Measurements from ENCODE around the gene WNT9A. TPM values are rescaled to one million over a fixed set of nuclear protein-coding genes. Genes with fewer than 3 reads are reported as not detected.
"Not testable (repeated sequence)": the region's sequence is repeated elsewhere in the genome, so short reads cannot be mapped to it uniquely, and the experiment has no call there.

Gene WNT9A
- total RNA-seq (10 to 100 TPM in 3 of 4 donors, 1 to 10 TPM in 1; 7.6 to 49.7 (median 23.1) TPM), polyA plus RNA-seq (10 to 100 TPM in 2 of 3 donors, 1 to 10 TPM in 1; 7.9 to 25.8 (median 18.1) TPM)
- long read RNA-seq, donor 1, partial matches to known transcripts: 0 of 5 reads
- long read RNA-seq, donor 1, other reads (novel, unspliced or antisense): 1 of 5 reads
- long read RNA-seq, donor 2, transcript WNT9A-201 (4 exons, 3,971 nt): major isoform, 13 of 19 reads
- long read RNA-seq, donor 2, partial matches to known transcripts: 0 of 19 reads
- long read RNA-seq, donor 2, other reads (novel, unspliced or antisense): 6 of 19 reads

GRCh38 chr1:227947676-227948492 is at the start of gene WNT9A:
Gene WNT9A (minus strand): TSS chr1:227947932. CDS start chr1:227947887, 45 bp downstream.
- peak; percentile 73 to 74 for DNase-seq
- Histone ChIP-seq H3K27ac (peak within 1 kb of the TSS; percentile 89), H3K9me3 (no peaks in the 10 kb centered on the region), H3K4me3 (peak within 1 kb of the TSS; percentile 80), H3K27me3 (ENCODE audit: insufficient read depth in 3 of 3, low read length in 2 of 3) (no peaks in the 10 kb centered on the region), H3K36me3 (ENCODE audit: insufficient read depth in 1 of 2, low read depth in 1 of 2) (no peaks in the 10 kb centered on the region), H3K4me1 (peaks cover 31% of the 10 kb centered on the region)
- TF ChIP-seq CTCF (IDR thresholded peaks at IDR 0.05): no peak
- 1% methylated on average over 49 to 120 of the region's 120 CpGs for WGBS, 3 donors
- ATAC-seq: peak; percentile 26 to 32 (median 30)
- intact Hi-C loops (cut with DNase I): loop anchor here (2.0 to 5.0 kb wide), 4 partner anchors 185 to 467 kb away; no protein-coding TSS in a partner anchor

- no peaks in the 10 kb centered on the region for H3K4me1 ChIP-seq
- ATAC-seq (no peak), DNase-seq (no peak)
- TF ChIP-seq CTCF (IDR thresholded peaks at IDR 0.05): no peak
- intact Hi-C loops (cut with DNase I): no loop called here
- H3K9me3 ChIP-seq: peaks cover 10% of the 10 kb centered on the region
- H3K36me3 ChIP-seq (ENCODE audit: insufficient read depth in 1 of 2, low read depth in 1 of 2): no peaks in the 10 kb centered on the region
- H3K27me3 ChIP-seq (ENCODE audit: insufficient read depth in 3 of 3, low read length in 2 of 3): peaks cover 0 to 6% (median 1%) of the 10 kb centered on the region in 3 donors
- no peak overlapping the region for H3K27ac ChIP-seq
- H3K4me3 ChIP-seq: no peak overlapping the region
- WGBS, 3 donors: 14 to 21% (median 18%) methylated on average over 1 of the region's 1 CpG
These were observed 48.6 kb upstream of the WNT9A start for GRCh38 chr1:227996187-227996950.

- intact Hi-C loops (cut with DNase I): no loop called here
- TF ChIP-seq CTCF (IDR thresholded peaks at IDR 0.05): no peak
- no peak for DNase-seq
- H3K27me3 ChIP-seq (ENCODE audit: insufficient read depth in 3 of 3, low read length in 2 of 3): peaks cover 0 to 10% (median 1%) of the 10 kb centered on the region in 3 donors
- ATAC-seq: no peak
- no peak overlapping the region for H3K27ac ChIP-seq
- WGBS, 3 donors: 69 to 82% (median 72%) methylated on average over 7 of the region's 7 CpGs
- H3K9me3 ChIP-seq: peaks cover 10% of the 10 kb centered on the region
- no peaks in the 10 kb centered on the region for H3K36me3 ChIP-seq (ENCODE audit: insufficient read depth in 1 of 2, low read depth in 1 of 2)
- no peak overlapping the region for H3K4me3 ChIP-seq
- no peaks in the 10 kb centered on the region for H3K4me1 ChIP-seq
These were observed 47.0 kb upstream of the WNT9A start for GRCh38 chr1:227994632-227995300.

GRCh38 chr1:227987181-227987580 is 39.4 kb upstream of the WNT9A start:
- Histone ChIP-seq H3K36me3 (ENCODE audit: insufficient read depth in 1 of 2, low read depth in 1 of 2) (no peaks in the 10 kb centered on the region), H3K27me3 (ENCODE audit: insufficient read depth in 3 of 3, low read length in 2 of 3) (peaks cover 0 to 7% (median 0%) of the 10 kb centered on the region in 3 donors), H3K4me1 (no peaks in the 10 kb centered on the region), H3K27ac (no peak overlapping the region), H3K4me3 (no peak overlapping the region), H3K9me3 (no peaks in the 10 kb centered on the region)
- WGBS, 3 donors: 95 to 99% (median 97%) methylated on average over 2 of the region's 2 CpGs
- DNase-seq: no peak
- ATAC-seq: no peak
- no peak for TF ChIP-seq CTCF (IDR thresholded peaks at IDR 0.05)
- intact Hi-C loops (cut with DNase I): no loop called here

- DNase-seq; ATAC-seq; H3K4me3 ChIP-seq; H3K27me3 ChIP-seq (ENCODE audit: insufficient read depth in 3 of 3, low read length in 2 of 3); intact Hi-C loops (cut with DNase I); H3K9me3 ChIP-seq; H3K27ac ChIP-seq; H3K4me1 ChIP-seq; H3K36me3 ChIP-seq (ENCODE audit: insufficient read depth in 1 of 2, low read depth in 1 of 2): not testable (repeated sequence)
- WGBS, 3 donors: 79 to 80% (median 79%) methylated on average over 15 to 17 of the region's 21 CpGs
These were observed 28.0 kb upstream of the WNT9A start for GRCh38 chr1:227975583-227976283.

GRCh38 chr1:227973724-227974288 is 26.1 kb upstream of the WNT9A start:
- ATAC-seq; DNase-seq; H3K27me3 ChIP-seq (ENCODE audit: insufficient read depth in 3 of 3, low read length in 2 of 3); H3K4me1 ChIP-seq; intact Hi-C loops (cut with DNase I); H3K4me3 ChIP-seq; H3K36me3 ChIP-seq (ENCODE audit: insufficient read depth in 1 of 2, low read depth in 1 of 2); H3K27ac ChIP-seq; H3K9me3 ChIP-seq: not testable (repeated sequence)
- 88 to 94% (median 93%) methylated on average over 26 to 32 of the region's 32 CpGs for WGBS, 3 donors

All from psoas muscle (tissue), 8 donors.